Aorta (tissue), 5 donors: Measurements from ENCODE around the gene CYP4F2. TPM values are rescaled to one million over a fixed set of nuclear protein-coding genes. Genes with fewer than 3 reads are reported as not detected.
"Not testable (repeated sequence)": the region's sequence is repeated elsewhere in the genome, so short reads cannot be mapped to it uniquely, and the experiment has no call there.

Source experiments
- ATAC-seq: fragments of 200-7000 bp; cut with Tn5 transposase; one replicate; pipeline ENCODE4 v1.9.1; 2022; ENCODE audit warnings: moderate library complexity; ENCODE audit not compliant: low FRiP score
- DNase-seq, 2 donors: peaks; one replicate each; pipeline ENCODE4 v3.0.0-alpha.2; 2020
- H3K27ac ChIP-seq, 2 donors: one replicate each; pipeline ENCODE4 v1.5.1; 2013; ENCODE audit warnings: low read length in 2 of 2, mild to moderate bottlenecking in 2 of 2, moderate library complexity in 2 of 2, control low read depth in 1 of 2, inconsistent platforms in 1 of 2, low read depth in 1 of 2
- H3K27me3 ChIP-seq, 2 donors: one replicate each; pipeline ENCODE4 v1.6.1; 2013; ENCODE audit warnings: control low read depth in 1 of 2, low read length in 1 of 2, mild to moderate bottlenecking in 1 of 2, moderate library complexity in 1 of 2; ENCODE audit not compliant: insufficient read depth in 2 of 2, control insufficient read depth in 1 of 2
- H3K36me3 ChIP-seq, 2 donors: one replicate each; pipeline ENCODE4 v1.6.1; 2013; ENCODE audit warnings: control low read depth in 1 of 2, low read length in 1 of 2, mild to moderate bottlenecking in 1 of 2; ENCODE audit not compliant: insufficient read depth in 2 of 2, control insufficient read depth in 1 of 2
- H3K4me1 ChIP-seq, 2 donors: one replicate each; pipeline ENCODE4 v1.6.1; 2013; ENCODE audit warnings: low read length in 2 of 2, control low read depth in 1 of 2, mild to moderate bottlenecking in 1 of 2, moderate library complexity in 1 of 2; ENCODE audit not compliant: insufficient read depth in 2 of 2, control insufficient read depth in 1 of 2
- H3K4me3 ChIP-seq, 2 donors: one replicate each; pipeline ENCODE4 v1.5.1; 2013; ENCODE audit warnings: low read length in 2 of 2, control low read depth in 1 of 2, mild to moderate bottlenecking in 1 of 2
- H3K9me3 ChIP-seq: one replicate; pipeline ENCODE4 v1.6.1; 2013; ENCODE audit warnings: mild to moderate bottlenecking, low read length; ENCODE audit not compliant: control insufficient read depth
- WGBS, 2 donors: extraction: QIAGEN DNeasy Blood & Tissue Kit; methylation state at CpG; one replicate each; pipeline ENCODE4 v1.1.7; 2013; 5-methylcytosine and 5-hydroxymethylcytosine counted together
- intact Hi-C, 2 donors: fragments of 100-400 bp; cut with DNase I; formaldehyde crosslinking; loops; one replicate each; pipeline versions ENCODE4 v1.14.2 to v1.15.0; 2022
- polyA plus RNA-seq, 2 donors: library from polyadenylated mRNA; stranded (reverse); fragments of 200-250 nt; gene quantifications; one replicate each; pipeline ENCODE4 v1.2.3, GENCODE V29; 2013
- total RNA-seq, 2 donors: library from RNA; stranded (reverse); fragmentation: NEBNext Ultra II Directional; extraction: Animal tissue kit (Norgen Biotek cat#: 25700); gene quantifications; one replicate each; pipeline ENCODE4 v1.2.1, GENCODE V29; 2021
- donor health status: healthy with polysubstance abuse.
- donor health status: Bipolar disorder and iron deficiency.
- donor health status: DM: no; HTN: no; CAD: no.
- donor health status: DM: no; HTN: no; CAD: no.
- donor health status: DM: yes; HTN: yes; CAD: no.

CYP4F2 gene
- total and polyA plus RNA-seq, 4 donors, result 4.4 TPM; not detected in 3

DNA sequence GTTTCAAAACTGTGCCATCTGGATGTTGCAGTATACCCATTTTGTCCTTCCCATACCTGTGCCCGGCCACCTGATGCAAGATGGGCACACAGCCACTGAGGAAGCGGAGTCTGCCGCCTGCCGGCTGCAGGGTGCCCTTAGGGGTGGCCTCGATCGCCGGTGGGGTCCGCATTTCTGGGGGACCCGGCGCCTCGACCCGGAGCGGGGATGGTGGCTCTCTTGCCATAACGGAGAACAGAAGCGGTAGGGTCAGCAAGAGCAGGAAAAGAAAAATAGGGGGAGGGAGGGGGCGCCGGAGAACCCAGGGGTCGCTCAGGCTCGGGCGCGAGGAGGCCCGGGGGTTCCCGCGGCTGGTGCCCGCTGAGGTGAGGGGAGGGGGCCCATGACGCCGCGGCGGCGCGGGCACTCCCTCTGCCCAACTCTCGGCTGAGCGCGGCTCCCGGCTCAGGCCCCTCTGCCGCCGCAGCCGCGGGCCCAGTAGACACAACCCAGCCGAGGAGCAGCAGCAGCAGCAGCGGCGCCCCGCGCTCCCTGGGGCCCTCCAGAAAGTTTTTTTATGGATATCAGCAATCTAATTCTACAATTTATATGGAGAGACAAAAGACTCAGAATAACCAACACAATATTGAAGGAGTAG is 13.8 kb upstream of the CYP4F2 start:
- 2 to 3% methylated on average over 24 to 44 of the region's 44 CpGs for WGBS, 2 donors
- H3K4me1 ChIP-seq, result no peaks in the 10 kb centered on the region
- peaks cover 0 to 4% of the 10 kb centered on the region in 2 donors for H3K36me3 ChIP-seq
- ATAC-seq (no peak), DNase-seq (no peak)
- intact Hi-C loops, result no loop called here
- no peaks in the 10 kb centered on the region for H3K27me3 ChIP-seq
- H3K27ac ChIP-seq, result no peak overlapping the region
- H3K4me3 ChIP-seq, result no peak overlapping the region
- H3K9me3 ChIP-seq, result no peaks in the 10 kb centered on the region

DNA sequence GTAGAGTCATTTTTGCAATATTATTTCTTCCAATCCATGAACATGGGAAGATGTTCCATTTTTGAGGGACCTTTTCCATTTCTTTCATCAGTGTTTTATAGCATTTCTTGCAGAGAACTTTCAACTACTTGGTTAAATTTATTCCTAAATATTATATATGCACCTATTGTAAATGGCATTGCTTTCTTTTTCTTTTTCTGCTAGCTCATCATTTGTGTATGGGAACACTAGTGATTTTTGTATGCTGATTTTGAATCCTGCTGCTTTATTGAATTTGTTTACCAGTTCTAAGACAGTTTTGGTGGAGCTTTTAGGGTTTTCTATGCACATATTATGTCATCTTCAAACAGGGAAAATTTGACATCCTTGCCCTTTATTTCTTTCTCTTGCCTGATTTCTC is 7.2 kb upstream of the CYP4F2 start:
- Histone ChIP-seq H3K27me3 (no peaks in the 10 kb centered on the region), H3K4me3 (no peak overlapping the region), H3K36me3 (no peaks in the 10 kb centered on the region), H3K4me1 (no peaks in the 10 kb centered on the region), H3K9me3 (peaks cover 4% of the 10 kb centered on the region), H3K27ac (no peak overlapping the region)
- ATAC-seq (no peak), DNase-seq (no peak)
- intact Hi-C loops, result no loop called here

DNA sequence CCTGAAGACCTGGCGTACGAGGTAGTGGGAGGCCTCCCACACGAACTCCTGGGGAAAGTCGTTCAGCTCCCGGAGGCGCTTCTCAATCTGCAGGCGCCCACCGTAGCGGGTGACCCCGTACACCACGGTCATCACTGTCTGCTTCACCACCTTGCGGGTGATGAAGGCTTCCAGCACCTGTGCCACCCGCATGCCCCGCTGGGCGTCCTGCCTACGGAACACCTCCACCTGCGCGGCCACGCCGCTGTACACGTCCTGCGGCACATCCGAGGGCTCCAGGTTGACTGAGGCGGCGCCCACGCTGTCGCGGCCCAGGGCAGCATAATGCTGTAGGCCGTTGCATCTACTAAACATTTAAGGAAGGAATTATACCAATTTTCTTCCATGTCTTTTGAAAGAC is 5.0 kb upstream of the CYP4F2 start:
- intact Hi-C loops, H3K27ac ChIP-seq, H3K27me3 ChIP-seq, H3K36me3 ChIP-seq, ATAC-seq, H3K9me3 ChIP-seq, H3K4me3 ChIP-seq, DNase-seq, H3K4me1 ChIP-seq: not testable (repeated sequence)
- WGBS, 2 donors, result 90% methylated on average over 29 of the region's 29 CpGs

DNA sequence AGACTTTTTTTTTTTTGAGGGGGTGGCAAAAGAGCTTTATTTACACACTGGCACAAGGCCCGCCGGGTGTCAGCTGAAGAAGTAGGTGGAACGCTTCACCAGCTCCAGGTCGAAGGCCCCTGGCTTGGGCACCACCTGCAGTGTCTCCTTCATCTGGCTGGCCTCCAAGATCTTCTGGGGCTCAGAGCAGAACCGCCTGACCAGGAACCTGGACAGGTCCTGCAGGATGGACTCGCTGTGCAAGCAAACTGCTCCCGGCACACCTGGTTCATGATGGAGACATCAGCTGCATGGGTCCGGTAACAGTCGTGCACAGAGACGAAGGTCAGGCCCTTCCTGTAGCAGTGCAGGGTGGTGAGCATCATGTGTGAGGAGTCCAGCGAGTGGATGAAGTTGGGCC is 4.4 kb upstream of the CYP4F2 start:
- Histone ChIP-seq H3K4me3 (no peak overlapping the region), H3K36me3 (no peaks in the 10 kb centered on the region), H3K27ac (no peak overlapping the region), H3K27me3 (no peaks in the 10 kb centered on the region), H3K9me3 (peaks cover 4% of the 10 kb centered on the region), H3K4me1 (no peaks in the 10 kb centered on the region)
- ATAC-seq (no peak), DNase-seq (no peak)
- intact Hi-C loops, result no loop called here
- 86 to 90% methylated on average over 11 of the region's 11 CpGs for WGBS, 2 donors

DNA sequence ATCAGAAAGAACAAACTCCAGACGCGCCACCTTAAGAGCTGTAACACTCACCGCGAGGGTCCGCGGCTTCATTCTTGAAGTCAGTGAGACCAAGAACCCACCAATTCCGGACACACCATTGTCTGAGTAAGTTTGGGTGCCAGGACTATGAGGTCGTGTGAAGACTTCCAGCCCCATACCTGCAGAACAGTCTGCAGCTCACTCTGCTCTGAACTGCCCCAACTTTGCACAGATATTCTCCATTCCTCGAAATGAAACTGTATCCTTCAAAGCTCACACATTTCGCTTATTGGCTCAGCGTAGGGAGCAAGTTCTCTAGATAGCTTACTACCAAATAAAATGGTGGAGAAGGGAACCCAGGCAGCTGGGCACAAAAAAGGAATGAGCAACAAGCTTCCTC is 2.6 kb upstream of the CYP4F2 start:
- Histone ChIP-seq H3K4me3 (no peak overlapping the region), H3K27me3 (no peaks in the 10 kb centered on the region), H3K4me1 (no peaks in the 10 kb centered on the region), H3K9me3 (peaks cover 4% of the 10 kb centered on the region), H3K36me3 (no peaks in the 10 kb centered on the region), H3K27ac (no peak overlapping the region)
- 76 to 84% methylated on average over 9 to 11 of the region's 11 CpGs for WGBS, 2 donors
- no peak for DNase-seq
- no peak for ATAC-seq
- intact Hi-C loops, result no loop called here

DNA sequence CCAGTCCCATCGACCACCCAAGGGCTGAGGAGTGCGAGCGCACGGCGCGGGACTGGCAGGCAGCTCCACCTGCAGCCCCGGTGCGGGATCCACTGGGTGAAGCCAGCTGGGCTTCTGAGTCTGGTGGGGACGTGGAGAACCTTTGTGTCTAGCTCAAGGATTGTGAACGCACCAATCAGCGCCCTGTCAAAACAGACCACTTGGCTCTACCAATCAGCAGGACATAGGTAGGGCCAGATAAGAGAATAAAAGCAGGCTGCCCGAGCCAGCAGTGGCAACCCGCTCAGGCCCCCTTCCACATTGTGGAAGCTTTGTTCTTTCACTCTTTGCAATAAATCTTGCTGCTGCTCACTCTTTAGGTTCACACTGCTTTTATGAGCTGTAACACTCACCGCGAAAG is 2.2 kb upstream of the CYP4F2 start:
- H3K9me3 ChIP-seq, H3K4me3 ChIP-seq, H3K27me3 ChIP-seq, H3K36me3 ChIP-seq, DNase-seq, H3K4me1 ChIP-seq, intact Hi-C loops, H3K27ac ChIP-seq, ATAC-seq: not testable (repeated sequence)
- WGBS, 2 donors, result 19 to 26% methylated on average over 6 to 15 of the region's 15 CpGs

DNA sequence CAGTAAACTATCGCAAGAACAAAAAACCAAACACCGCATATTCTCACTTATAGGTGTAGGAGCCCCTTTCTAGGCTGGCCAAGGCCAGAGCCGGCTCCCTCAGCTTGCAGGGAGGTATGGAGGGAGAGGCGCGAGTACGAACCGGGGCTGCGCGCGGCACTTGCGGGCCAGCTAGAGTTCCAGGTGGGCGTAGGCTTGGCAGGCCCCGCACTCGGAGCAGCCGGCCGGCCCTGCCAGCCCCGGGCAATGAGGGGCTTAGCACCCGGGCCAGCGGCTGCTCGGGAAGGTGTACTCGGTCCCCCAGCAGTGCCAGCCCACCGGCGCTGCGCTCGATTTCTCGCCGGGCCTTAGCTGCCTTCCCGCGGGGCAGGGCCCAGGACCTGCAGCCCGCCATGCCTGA is 1.7 kb upstream of the CYP4F2 start:
- H3K27ac ChIP-seq, DNase-seq, H3K27me3 ChIP-seq, ATAC-seq, H3K36me3 ChIP-seq, intact Hi-C loops, H3K4me1 ChIP-seq, H3K4me3 ChIP-seq, H3K9me3 ChIP-seq: not testable (repeated sequence)
- WGBS, 2 donors, result 10 to 17% methylated on average over 27 to 30 of the region's 30 CpGs

DNA sequence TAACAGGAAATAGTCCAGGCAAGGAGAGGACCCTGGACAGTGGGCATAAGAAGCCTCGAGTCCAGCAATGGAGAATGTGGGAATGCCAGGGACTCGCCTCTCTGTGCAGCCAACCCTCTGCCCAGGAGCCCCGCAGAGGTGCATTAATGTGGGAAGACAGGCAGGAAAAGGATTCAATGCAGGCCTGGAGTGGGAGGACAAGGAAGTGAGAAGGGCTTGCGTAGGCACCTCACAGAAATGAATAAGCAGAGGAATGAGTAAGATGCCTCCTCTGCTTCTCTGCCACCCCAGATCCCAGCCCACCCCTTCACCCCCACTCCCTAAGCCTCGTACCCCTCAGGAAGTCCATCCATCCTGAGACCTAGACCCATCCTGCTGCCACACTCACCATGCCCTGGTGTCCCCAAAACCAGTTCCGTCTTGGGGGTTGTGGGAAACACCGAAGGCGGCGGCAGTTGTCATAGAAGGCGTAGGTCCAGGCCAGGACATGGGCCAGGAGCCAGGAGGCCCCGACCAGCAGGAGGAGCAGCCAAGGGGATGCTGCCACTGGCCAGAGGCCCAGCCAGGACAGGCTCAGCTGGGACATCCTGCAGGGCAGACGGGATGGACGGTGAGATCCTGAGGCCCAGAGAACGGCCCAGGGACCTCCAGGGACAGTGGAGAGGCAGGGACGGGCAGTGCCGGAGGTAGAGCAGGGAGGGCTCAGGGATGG is 692 bp downstream of the CYP4F2 start:
- peaks cover 1% of the 10 kb centered on the region for H3K9me3 ChIP-seq
- intact Hi-C loops, result no loop called here
- no peak overlapping the region for H3K27ac ChIP-seq
- ATAC-seq (no peak), DNase-seq (no peak)
- H3K4me1 ChIP-seq, result no peaks in the 10 kb centered on the region
- WGBS, 2 donors, result 83 to 85% methylated on average over 16 of the region's 16 CpGs
- H3K36me3 ChIP-seq, result no peaks in the 10 kb centered on the region
- H3K4me3 ChIP-seq, result no peak overlapping the region
- no peaks in the 10 kb centered on the region for H3K27me3 ChIP-seq

DNA sequence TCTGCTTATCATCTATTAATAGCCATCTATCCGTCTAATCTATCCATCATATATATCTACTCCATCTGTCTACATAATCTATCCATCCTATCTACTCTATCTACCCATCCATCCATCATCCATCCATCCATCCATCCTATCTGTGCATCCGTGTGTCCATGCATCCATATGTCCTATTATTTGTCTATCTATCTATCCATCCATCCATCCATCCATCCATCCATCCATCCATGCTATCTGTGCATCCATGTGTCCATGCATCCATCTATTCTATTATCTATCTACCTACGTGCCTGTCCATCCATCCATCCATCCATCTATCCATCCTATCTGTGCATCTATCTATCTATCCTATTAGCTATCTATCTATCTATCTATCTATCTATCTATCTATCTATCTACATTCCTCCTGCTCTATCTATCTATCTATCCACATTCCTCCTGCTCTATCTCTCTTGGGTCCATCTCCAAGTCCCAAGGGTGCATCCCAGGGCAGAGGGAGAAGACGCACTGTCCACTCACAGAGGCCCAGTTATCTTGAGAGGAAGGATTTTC is 1.9 kb downstream of the CYP4F2 start:
- ATAC-seq (no peak), DNase-seq (no peak)
- intact Hi-C loops, result no loop called here
- Histone ChIP-seq H3K27ac (no peak overlapping the region), H3K4me3 (no peak overlapping the region), H3K27me3 (no peaks in the 10 kb centered on the region), H3K9me3 (no peaks in the 10 kb centered on the region), H3K4me1 (no peaks in the 10 kb centered on the region), H3K36me3 (no peaks in the 10 kb centered on the region)
- 67 to 73% methylated on average over 4 of the region's 4 CpGs for WGBS, 2 donors
